Measurements from ENCODE around the gene RAB31.

DNA sequence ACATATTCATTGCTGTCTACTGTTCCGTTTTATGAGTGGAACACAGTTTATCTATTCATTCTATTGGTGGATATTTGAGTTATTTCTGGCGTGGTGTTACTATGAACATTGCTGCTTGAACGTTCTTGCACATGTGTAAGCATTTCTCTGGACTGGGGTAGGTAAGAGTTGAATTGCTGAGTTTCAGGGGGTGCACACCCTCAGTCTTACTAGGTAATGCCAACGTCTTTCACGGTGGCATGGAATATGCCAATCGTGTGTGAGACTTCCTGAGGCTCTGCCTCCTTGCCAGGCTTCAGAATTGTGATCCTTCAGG, 121.3 kb downstream of the RAB31 start:
- TF ChIP-seq, protein P1, sequence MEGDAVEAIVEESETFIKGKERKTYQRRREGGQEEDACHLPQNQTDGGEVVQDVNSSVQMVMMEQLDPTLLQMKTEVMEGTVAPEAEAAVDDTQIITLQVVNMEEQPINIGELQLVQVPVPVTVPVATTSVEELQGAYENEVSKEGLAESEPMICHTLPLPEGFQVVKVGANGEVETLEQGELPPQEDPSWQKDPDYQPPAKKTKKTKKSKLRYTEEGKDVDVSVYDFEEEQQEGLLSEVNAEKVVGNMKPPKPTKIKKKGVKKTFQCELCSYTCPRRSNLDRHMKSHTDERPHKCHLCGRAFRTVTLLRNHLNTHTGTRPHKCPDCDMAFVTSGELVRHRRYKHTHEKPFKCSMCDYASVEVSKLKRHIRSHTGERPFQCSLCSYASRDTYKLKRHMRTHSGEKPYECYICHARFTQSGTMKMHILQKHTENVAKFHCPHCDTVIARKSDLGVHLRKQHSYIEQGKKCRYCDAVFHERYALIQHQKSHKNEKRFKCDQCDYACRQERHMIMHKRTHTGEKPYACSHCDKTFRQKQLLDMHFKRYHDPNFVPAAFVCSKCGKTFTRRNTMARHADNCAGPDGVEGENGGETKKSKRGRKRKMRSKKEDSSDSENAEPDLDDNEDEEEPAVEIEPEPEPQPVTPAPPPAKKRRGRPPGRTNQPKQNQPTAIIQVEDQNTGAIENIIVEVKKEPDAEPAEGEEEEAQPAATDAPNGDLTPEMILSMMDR (IDR thresholded peaks at IDR 0.05) = no peak
- TF ChIP-seq POLR2A (IDR thresholded peaks at IDR 0.05) = no peak
- TF ChIP-seq EP300 (IDR thresholded peaks at IDR 0.05) = no peak

Data from tibial nerve (tissue), 4 donors.